H9 (cell line): ENCODE data around the gene ABR. TPM values are rescaled to one million over a fixed set of nuclear protein-coding genes. Genes with fewer than 3 reads are reported as not detected.

Experiments used
- DNase-seq: peaks from one replicate; pipeline ENCODE4 v3.0.0-alpha.2; 2017
- H2AFZ ChIP-seq: one replicate; pipeline ENCODE4 v1.6.1; 2013; ENCODE audit warnings: mild to moderate bottlenecking, low read length, control low read depth, moderate library complexity
- H2AK5ac ChIP-seq: 2 replicates; pipeline ENCODE4 v1.6.1; 2013; ENCODE audit warnings: low read length, control low read depth, mixed read lengths; ENCODE audit not compliant: insufficient read length
- H2BK120ac ChIP-seq: one replicate; pipeline ENCODE4 v1.6.1; 2013; ENCODE audit warnings: low read depth, mild to moderate bottlenecking, low read length, control low read depth, inconsistent platforms; ENCODE audit not compliant: poor library complexity, severe bottlenecking
- H2BK12ac ChIP-seq: 2 replicates; pipeline ENCODE4 v1.6.1; 2013; ENCODE audit warnings: low read length, control low read depth, mixed read lengths, low read depth; ENCODE audit not compliant: insufficient read length
- H2BK15ac ChIP-seq: 2 replicates; pipeline ENCODE4 v1.6.1; 2013; ENCODE audit warnings: low read depth, low read length, control low read depth
- H2BK20ac ChIP-seq: one replicate; pipeline ENCODE4 v1.6.1; 2013; ENCODE audit warnings: low read depth, mild to moderate bottlenecking, low read length, control low read depth, inconsistent platforms; ENCODE audit not compliant: poor library complexity, severe bottlenecking
- H2BK5ac ChIP-seq: 2 replicates; pipeline ENCODE4 v1.6.1; 2013; ENCODE audit warnings: low read length, control low read depth, mixed read lengths; ENCODE audit not compliant: insufficient read length
- H3K14ac ChIP-seq: 2 replicates; pipeline ENCODE4 v1.6.1; 2013; ENCODE audit warnings: low read length, control low read depth; ENCODE audit not compliant: insufficient read depth
- H3K18ac ChIP-seq: 2 replicates; pipeline ENCODE4 v1.6.1; 2013; ENCODE audit warnings: low read depth, mild to moderate bottlenecking, mixed read lengths, low read length, control low read depth; ENCODE audit not compliant: insufficient read length
- H3K23ac ChIP-seq: 2 replicates; pipeline ENCODE4 v1.6.1; 2013; ENCODE audit warnings: low read length, control low read depth, mixed read lengths, low read depth; ENCODE audit not compliant: insufficient read length
- H3K23me2 ChIP-seq: 2 replicates; pipeline ENCODE4 v1.6.1; 2013; ENCODE audit warnings: low read depth, mild to moderate bottlenecking, mixed read lengths, low read length, control low read depth; ENCODE audit not compliant: insufficient read length, poor library complexity, severe bottlenecking
- H3K27ac ChIP-seq: 2 replicates; pipeline ENCODE4 v1.5.1; 2013; ENCODE audit warnings: low read length, control low read depth, mixed read lengths, low read depth; ENCODE audit not compliant: insufficient read length
- H3K27me3 ChIP-seq: 2 replicates; pipeline ENCODE4 v1.6.1; 2013; ENCODE audit warnings: low read length, control low read depth, inconsistent platforms; ENCODE audit not compliant: insufficient read depth
- H3K4ac ChIP-seq: 2 replicates; pipeline ENCODE4 v1.6.1; 2013; ENCODE audit warnings: low read depth, mild to moderate bottlenecking, control low read depth, inconsistent platforms, low read length, moderate library complexity
- H3K4me1 ChIP-seq: 2 replicates; pipeline ENCODE4 v1.6.1; 2013; ENCODE audit warnings: low read length, control low read depth, inconsistent platforms; ENCODE audit not compliant: insufficient read depth
- H3K4me2 ChIP-seq: 2 replicates; pipeline ENCODE4 v1.6.1; 2013; ENCODE audit warnings: low read length, control low read depth, mixed read lengths; ENCODE audit not compliant: insufficient read length, insufficient read depth
- H3K56ac ChIP-seq: 2 replicates; pipeline ENCODE4 v1.6.1; 2013; ENCODE audit warnings: low read depth, mild to moderate bottlenecking, mixed read lengths, low read length, control low read depth; ENCODE audit not compliant: insufficient read length
- H3K79me1 ChIP-seq: 2 replicates; pipeline ENCODE4 v1.6.1; 2013; ENCODE audit warnings: low read depth, mild to moderate bottlenecking, moderate library complexity, low read length, control low read depth, inconsistent platforms; ENCODE audit not compliant: insufficient read depth, poor library complexity, severe bottlenecking
- H3K79me2 ChIP-seq: 2 replicates; pipeline ENCODE4 v1.6.1; 2013; ENCODE audit warnings: low read length, control low read depth, inconsistent platforms; ENCODE audit not compliant: insufficient read depth
- H3K9ac ChIP-seq: 2 replicates; pipeline ENCODE4 v1.6.1; 2013; ENCODE audit warnings: low read length, control low read depth, mixed read lengths; ENCODE audit not compliant: insufficient read length; ENCODE audit errors: extremely low read depth
- H3K9me3 ChIP-seq: one replicate; pipeline ENCODE4 v1.6.1; 2013; ENCODE audit warnings: low read depth, low read length, inconsistent platforms; ENCODE audit not compliant: control insufficient read depth
- H3T11ph ChIP-seq: one replicate; pipeline ENCODE4 v1.6.1; 2013; ENCODE audit warnings: mild to moderate bottlenecking, low read length, control low read depth, inconsistent platforms
- H4K20me1 ChIP-seq: one replicate; pipeline ENCODE4 v1.6.1; 2013; ENCODE audit not compliant: control insufficient read depth, insufficient read length, insufficient read depth
- H4K5ac ChIP-seq: 2 replicates; pipeline ENCODE4 v1.6.1; 2013; ENCODE audit warnings: low read depth, mild to moderate bottlenecking, mixed read lengths, low read length, control low read depth; ENCODE audit not compliant: insufficient read length
- H4K8ac ChIP-seq: replicated peaks from 2 replicates; pipeline ENCODE4 v1.6.1; 2013; ENCODE audit warnings: low read length, control low read depth, mixed read lengths, low read depth; ENCODE audit not compliant: insufficient read length
- H4K91ac ChIP-seq: 2 replicates; pipeline ENCODE4 v1.6.1; 2013; ENCODE audit warnings: low read depth, mild to moderate bottlenecking, moderate library complexity, mixed read lengths, low read length, control low read depth; ENCODE audit not compliant: insufficient read length
- H3K27ac Mint-ChIP-seq, 3 experiments: 2 replicates in 2 of 3; 3 replicates in 1 of 3; pipeline ENCODE4 v1.8.0; 2020 to 2021; ENCODE audit warnings: mixed read lengths in 3 of 3, mild to moderate bottlenecking in 1 of 3, moderate library complexity in 1 of 3
- H3K27me3 Mint-ChIP-seq: 2 replicates; pipeline ENCODE4 v1.8.0; 2021; ENCODE audit warnings: low read depth, mild to moderate bottlenecking, moderate library complexity, mixed read lengths
- H3K36me3 Mint-ChIP-seq, 3 experiments: 2 replicates in 2 of 3; 3 replicates in 1 of 3; pipeline ENCODE4 v1.8.0; 2020 to 2021; ENCODE audit warnings: low read depth in 3 of 3, mixed read lengths in 3 of 3; ENCODE audit not compliant: insufficient read depth in 1 of 3
- H3K4me1 Mint-ChIP-seq, 2 experiments: 2 replicates each; pipeline ENCODE4 v1.8.0; 2020; ENCODE audit warnings: mixed read lengths in 2 of 2
- H3K4me3 Mint-ChIP-seq, 2 experiments: 2 replicates in 1 of 2; 3 replicates in 1 of 2; pipeline ENCODE4 v1.8.0; 2020 to 2021; ENCODE audit warnings: mild to moderate bottlenecking in 2 of 2, mixed read lengths in 2 of 2, moderate library complexity in 1 of 2
- H3K9me3 Mint-ChIP-seq, 2 experiments: 2 replicates in 1 of 2; 3 replicates in 1 of 2; pipeline ENCODE4 v1.8.0; 2020; ENCODE audit warnings: mild to moderate bottlenecking in 2 of 2, mixed read lengths in 2 of 2, moderate library complexity in 1 of 2
- CTCF ChIP-seq: fragments of 200-600 bp; sonication (generic); conservative IDR thresholded peaks from 3 replicates; pipeline ENCODE4 v1.8.0; 2021; ENCODE audit warnings: antibody characterized with exemption, mild to moderate bottlenecking
- WGBS: extraction: QIAGEN DNeasy Blood & Tissue Kit; methylation state at CpG from one replicate; pipeline ENCODE4 v1.1.7; 2013; ENCODE audit warnings: missing lambda C conversion rate, low lambda C conversion rate, mixed read lengths; ENCODE audit not compliant: insufficient read length; ENCODE audit errors: extremely low coverage; 5-methylcytosine and 5-hydroxymethylcytosine counted together
- total RNA-seq: library from RNA; stranded (reverse); gene quantifications from 2 replicates; pipeline ENCODE4 v1.2.1, GENCODE V29; 2021

Gene ABR
- total RNA-seq, 1 experiment from 2014 or later = 34.7 TPM

DNA sequence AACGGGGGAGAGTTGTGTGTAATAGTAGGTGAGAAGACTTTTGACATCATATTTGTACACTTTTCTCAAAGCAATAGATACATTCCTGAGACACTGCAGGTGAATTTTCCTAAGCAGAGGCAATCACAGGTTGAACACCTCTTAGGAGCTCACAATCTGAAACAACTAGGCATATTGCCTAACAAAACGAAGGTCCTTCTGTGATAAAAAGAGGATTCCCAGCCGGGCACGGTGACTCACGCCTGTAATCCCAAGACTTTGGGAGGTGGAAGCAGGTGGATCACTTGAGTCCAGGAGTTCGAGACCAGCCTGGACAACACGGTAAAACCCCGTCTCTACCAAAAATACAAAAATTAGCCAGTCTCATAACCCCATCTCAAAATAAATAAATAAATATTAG lies 217.6 kb downstream of the ABR start:
- TF ChIP-seq CTCF = no peak
- Histone ChIP-seq H3K27me3 (no peaks in the 10 kb centered on the region), H3T11ph (no peak overlapping the region), H3K79me1 (peaks cover 7% of the 10 kb centered on the region), H3K9me3 (no peaks in the 10 kb centered on the region), H2BK15ac (no peak overlapping the region), H2BK20ac (no peak overlapping the region), H2AFZ (no peak overlapping the region), H4K20me1 (peaks cover 2% of the 10 kb centered on the region), H2BK12ac (no peak overlapping the region), H4K5ac (no peak overlapping the region), H3K4me1 (peaks cover 8% of the 10 kb centered on the region; the same call in 1 of the 2 replicates), H3K79me2 (peaks cover 7% of the 10 kb centered on the region; the same call in 1 of the 2 replicates), H3K4ac (no peak overlapping the region), H3K56ac (no peak overlapping the region), H3K18ac (no peak overlapping the region), H2BK5ac (no peak overlapping the region), H3K14ac (no peak overlapping the region), H4K91ac (no peak overlapping the region), H4K8ac (no peak overlapping the region), H3K4me2 (no peak overlapping the region), H2BK120ac (no peak overlapping the region), H3K23me2 (no peaks in the 10 kb centered on the region), H3K27ac (no peak overlapping the region), H2AK5ac (no peak overlapping the region), H3K9ac (no peak overlapping the region), H3K23ac (no peak overlapping the region)
- Mint-ChIP-seq H3K27ac (peak overlapping the region in 2 of 3 experiments; percentile 1 to 70; a peak in 3 of 7 replicates), H3K9me3 (no peaks in the 10 kb centered on the region), H3K36me3 (peaks cover 9 to 10% (median 9%) of the 10 kb centered on the region in 3 experiments; a peak in 6 of 7 replicates), H3K27me3 (no peaks in the 10 kb centered on the region), H3K4me1 (peaks cover 52 to 66% of the 10 kb centered on the region in 2 experiments), H3K4me3 (peak overlapping the region in 1 of 2 experiments; percentile 53; a peak in 1 of 5 replicates)
- no peak for DNase-seq
- no CpG with 5 or more reads among the region's 8 CpGs for WGBS
